CD4-positive, alpha-beta T cell treated with Interleukin-4 for 4 hours (primary cell): ENCODE measurements around the gene CUL3.

ENCODE experiments used
- DNase-seq: peaks from one replicate; pipeline ENCODE4 v3.0.0-alpha.2; 2020

The CUL3 gene

DNA sequence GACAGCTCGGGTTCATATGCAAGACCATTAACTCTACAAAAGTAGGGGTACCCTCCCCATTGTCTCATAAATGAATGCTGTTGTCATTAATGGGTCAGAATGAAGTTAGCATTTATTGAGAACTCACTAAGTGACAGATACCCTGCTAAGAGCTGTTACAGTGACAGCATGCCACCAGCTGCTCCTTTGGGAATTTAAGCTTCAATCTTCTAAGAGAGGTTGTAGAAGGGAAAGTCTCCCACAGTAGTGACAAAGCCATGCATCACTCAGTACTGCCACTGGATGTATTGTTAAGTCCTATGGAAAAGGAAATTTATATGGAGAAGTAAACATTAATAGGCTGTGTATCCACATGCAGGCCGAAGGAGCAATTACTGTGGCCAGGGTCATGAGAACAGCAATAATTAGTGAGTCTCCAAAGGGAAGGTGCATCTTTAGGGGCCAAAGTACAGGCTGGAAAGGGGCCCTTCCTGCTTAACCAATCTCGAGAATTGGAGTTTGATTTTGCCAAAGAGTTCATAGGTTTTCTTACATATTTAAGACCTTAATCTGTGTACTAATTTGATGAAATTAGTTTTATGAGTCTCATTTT lies 118.8 kb downstream of the CUL3 start:
- DNase-seq, result no peak

DNA sequence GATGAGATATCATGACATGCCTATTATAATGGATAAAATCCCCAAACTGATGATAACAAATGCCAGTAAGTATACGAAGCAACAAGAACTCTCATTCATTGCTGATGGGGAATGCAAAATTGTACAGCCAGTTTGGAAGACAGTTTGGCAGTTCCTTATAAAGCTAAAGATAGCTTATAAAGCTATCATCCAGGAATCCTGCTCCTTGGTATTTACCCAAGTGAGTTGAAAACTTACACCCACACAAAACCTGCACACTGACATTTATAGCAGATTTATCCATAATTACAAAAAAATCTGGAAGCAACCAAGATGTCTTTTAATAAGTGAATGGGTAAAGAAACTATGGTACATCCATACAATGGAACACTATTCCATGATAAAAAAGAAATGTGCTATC lies 123.8 kb downstream of the CUL3 start:
- DNase-seq, result no peak

DNA sequence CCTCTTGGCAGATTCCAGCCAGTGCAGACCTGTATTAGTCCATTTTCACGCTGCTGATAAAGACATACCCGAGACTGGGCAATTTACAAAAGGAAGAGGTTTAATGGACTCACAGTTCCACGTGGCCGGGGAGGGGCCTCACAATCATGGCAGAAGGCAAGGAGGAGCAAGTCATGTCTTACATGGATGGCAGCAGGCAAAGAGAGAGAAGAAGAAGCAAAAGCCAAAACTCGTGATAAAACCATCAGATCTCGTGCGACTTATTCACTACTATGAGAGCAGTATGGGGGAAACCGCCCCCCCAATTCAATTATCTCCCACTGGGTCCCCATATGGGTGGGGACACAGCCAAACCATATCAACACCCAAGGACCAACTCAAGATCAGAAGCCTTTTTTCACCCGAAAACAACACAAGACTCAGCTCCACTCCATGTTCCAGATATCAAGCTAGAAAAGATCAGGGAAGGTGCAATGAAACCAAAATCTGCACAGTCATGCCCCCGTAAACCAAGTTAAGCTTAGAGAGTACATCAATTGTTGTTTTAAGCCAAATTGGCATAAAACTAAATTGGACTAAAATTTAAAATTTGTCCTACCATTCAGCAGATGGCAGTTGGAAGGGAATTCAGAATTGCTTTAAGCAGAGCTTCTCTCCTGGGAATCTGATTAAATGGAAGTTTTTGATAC lies 127.6 kb downstream of the CUL3 start:
- DNase-seq, result no peak

DNA sequence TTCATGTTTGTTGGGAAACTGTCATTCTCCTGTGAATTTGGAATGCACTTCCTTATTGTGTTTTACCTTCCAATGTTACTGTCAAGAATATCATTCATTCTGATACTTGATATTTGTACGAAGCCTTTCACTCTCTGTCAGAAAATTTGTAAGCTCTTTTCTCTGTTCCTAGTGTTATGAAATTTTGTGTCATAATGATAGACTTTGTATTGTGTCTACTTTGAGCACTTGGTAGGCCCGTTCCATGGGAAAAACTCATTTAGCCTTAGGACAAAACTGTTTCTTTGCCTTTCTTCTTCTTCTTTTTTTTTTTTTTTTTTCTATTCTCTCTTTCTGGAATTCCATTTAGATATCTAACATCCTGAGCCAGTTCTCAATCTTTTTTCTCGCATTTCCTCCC lies 131.3 kb downstream of the CUL3 start:
- DNase-seq, result no peak

DNA sequence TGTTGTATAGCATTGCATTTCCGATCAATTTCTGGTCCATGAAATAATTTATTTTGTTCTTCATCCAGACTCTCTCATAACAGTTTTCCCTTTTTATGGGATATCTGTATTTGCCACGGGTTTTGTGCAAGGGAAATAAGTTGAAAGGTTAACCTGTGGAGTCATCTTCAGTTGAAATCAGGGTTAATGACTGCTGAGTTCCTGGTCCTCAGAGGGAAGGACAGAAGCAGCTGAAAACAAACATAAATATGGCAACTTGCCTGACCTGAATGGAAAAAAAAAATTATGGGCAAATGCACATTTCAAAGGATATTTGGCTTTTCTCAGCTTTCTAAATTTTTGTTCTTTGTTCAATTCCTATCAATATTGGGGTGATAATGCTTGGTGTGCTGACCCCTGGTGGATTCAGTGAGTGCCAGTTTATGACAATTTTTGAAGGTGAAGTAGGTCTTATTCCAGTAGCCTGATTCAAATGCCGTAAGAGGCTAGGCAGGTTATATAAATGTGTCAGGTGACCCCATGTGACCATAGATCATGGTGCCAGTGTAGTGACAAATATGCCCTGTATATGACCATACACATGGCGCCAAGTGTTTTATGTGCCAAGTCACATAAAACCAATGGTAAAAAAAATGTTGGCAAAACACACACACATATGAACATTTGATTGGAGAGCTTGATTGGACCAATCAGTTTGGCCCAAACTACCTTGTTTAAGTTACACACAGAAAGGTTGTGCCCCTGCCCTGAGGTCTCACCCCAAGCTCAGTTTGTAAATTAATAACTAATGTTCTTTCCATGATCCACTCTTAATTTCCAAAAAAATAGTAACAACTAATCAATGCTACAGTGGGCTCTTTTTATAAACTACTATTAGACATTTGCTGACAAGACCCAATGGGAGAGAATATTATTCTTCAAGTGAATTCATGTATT lies 135.7 kb downstream of the CUL3 start:
- no peak for DNase-seq

DNA sequence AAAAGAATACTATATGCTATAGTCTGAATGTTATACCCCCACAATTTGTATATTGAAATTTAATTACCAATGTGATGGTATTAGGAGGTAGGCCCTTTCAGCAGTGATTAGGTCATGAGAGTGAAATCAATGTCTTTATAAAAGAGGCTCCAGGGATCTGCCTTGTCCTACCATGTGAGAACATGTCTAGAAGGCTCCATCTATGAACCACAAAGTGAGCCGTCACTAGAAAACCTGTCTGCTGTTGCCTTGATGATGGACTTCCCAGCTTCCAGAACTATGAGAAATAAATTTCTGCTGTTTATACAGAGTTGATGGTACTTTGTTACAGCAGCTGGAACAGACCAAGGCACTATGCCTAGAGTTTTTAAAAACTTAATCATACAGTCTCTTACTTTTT lies 136.9 kb downstream of the CUL3 start:
- DNase-seq, result no peak

DNA sequence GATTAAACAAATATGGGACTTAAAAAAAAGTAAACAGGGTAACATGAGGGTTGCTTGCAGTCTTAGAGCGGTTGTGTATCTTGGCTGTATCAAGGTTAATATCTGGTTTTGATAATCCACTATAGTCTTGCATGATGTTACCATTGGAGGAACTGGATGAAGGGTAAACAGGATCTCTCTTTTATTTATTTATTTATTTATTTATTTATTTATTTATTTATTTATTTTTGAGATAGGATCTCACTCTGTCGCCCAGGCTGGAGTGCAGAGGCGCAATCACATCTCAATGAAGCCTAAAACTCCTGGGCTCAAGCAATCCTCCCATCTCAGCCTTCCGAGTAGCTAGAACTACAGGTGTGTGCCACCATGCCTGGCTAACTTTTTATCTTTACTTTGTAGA lies 140.4 kb downstream of the CUL3 start:
- no peak for DNase-seq

DNA sequence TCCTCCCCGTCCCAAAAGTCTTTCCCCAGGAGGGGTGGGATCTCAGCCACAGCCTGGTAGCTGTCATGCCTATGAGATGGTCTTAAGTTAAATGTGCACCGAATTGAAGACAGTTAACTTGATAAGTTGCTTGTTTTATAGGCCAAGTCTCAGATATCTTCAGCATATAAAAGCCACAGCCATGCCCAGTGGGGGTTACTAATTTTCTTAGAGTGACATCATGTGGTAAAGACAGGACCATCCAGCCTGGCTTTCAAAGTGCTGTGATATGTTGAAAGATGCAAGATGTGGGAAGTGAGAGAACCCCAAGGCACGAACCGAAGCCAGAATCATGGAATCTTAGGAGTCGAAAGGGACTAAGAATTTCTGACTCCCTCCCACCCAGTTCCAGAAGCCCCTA lies 141.1 kb downstream of the CUL3 start:
- no peak for DNase-seq

DNA sequence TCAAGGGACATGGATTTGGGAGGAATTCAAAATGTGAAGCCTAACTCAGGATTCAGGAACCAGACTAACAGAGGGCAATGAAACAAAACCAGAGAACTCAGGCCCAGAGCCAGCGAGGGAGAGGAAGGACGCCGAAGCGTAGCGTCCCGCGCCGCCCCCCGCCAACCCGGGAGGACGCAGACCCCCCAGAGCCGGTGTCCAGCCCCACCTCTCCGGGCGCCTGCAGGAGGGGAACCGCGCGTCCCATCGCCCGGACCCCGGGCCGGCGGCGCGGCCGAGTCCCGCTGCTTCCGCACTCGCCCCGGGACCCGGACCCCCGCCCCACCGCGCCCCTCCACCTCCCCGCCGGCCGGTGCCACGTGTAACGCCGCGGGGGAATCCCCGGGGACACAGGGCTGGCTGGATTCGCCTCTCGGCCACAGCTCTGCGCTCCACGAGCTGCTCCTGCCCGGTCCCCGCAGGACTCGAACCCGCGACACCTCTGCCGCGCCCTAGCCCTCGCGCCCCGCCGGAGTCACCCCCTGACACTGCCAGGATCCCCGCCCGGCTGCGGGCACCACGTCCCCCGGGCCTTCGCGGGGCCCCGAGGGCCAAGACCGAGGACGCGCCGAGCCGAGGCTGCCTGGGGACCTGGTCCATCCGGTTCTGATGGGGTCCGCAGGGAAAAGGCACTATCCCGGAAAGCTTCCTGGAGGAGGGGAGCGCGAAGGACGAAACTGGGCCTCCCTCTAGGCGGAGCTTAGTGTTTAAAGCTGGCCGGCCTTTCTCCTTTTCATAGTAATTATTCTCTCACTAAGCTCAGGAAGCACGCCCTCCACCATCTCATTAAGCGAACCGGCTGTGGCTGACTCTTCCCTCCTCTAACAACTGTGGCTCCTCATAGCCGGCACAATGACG lies 142.8 kb downstream of the CUL3 start:
- no peak for DNase-seq

DNA sequence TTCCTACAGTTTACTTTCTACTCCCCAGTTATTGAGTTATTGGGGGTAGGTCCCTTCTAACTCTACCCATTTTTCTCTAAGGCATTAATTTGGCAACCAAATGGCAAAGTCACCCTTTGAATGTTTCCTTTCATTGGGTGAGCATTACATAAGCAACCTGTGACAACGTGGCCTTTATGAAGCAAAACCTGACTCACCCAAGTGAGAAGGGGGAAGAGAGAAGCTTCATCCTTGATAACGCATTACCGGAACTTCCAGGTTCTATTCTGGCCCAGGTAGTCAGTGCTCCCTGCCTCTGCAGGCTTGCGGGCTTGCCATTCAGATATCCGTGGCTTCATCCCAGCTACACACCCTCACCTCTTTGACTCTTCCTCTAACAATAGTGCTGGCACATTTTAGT lies 144.2 kb downstream of the CUL3 start:
- DNase-seq, result no peak

DNA sequence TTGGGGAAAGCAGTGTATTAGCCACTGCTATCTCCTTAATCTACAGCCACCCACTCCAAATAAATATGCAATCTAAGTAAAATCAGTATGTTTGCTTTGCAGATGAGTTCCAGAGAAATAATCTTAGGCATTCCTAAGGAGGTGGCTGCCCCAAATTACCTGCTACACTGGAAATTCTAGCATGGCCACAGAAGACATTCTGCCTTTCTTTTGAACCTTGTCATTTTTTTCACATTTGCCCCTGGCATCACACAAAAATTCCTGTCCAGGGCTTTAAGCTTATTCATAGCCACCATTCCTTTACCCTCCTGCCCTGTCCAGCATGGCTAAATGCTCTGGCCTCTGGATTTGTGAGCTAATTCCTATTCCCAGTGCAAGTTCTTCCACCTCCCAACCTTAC lies 146.4 kb downstream of the CUL3 start:
- DNase-seq, result no peak

DNA sequence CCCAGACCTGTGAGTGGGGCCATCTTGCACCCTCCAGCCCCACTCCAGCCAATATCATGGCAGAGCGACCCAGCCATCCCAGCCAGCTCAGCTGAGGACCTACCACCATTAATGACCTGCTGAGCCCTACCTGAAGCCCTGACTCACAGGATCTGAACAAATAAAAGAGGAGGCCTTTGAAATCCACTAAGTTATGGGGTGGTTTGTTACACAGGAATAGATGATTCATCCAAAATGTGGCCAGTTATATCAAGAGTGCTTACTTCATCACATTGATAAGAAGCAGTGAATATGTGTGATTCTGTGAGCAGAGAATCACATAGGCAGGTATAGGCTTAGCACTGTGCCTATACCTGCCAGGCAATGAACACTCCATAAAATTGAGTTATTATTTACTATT lies 148.5 kb downstream of the CUL3 start:
- no peak for DNase-seq

DNA sequence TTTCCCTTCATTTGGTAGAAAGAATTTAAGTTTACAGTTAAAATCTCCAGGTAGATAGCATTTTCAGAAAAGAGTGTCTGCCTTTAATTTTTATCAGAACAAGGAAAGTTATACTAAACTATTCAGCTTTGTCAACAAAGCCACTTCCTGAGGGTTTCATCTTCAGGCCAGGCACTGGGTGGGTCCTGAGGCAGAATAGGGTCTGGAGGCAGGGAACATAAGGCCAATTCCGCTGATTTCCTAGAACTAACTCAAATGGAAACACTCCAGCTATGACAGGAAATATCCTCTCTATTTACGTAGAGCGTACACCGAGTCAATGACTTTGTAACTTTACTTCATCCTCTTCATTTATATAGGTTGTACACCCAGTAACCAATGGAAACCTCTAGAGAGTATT lies 150.5 kb downstream of the CUL3 start:
- DNase-seq, result no peak

DNA sequence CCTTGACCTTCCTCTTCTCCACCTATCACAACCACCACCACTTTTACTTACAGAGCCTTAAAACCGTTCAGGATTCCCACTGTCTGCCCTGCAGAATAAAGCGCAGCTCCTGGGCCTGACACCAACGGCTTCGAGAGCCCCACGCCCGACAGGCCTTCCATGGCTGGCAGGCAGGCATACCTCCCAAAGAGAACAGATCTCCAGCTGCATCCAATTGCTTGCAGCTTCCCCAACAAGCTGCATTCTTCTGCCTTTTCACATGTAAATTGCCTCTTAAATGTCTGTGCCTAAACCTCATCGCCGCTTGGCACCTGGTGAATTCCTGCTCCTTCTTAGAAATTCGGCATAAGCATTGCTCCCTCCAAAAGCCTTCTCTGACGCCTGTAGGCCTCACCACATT lies 151.7 kb downstream of the CUL3 start:
- no peak for DNase-seq

DNA sequence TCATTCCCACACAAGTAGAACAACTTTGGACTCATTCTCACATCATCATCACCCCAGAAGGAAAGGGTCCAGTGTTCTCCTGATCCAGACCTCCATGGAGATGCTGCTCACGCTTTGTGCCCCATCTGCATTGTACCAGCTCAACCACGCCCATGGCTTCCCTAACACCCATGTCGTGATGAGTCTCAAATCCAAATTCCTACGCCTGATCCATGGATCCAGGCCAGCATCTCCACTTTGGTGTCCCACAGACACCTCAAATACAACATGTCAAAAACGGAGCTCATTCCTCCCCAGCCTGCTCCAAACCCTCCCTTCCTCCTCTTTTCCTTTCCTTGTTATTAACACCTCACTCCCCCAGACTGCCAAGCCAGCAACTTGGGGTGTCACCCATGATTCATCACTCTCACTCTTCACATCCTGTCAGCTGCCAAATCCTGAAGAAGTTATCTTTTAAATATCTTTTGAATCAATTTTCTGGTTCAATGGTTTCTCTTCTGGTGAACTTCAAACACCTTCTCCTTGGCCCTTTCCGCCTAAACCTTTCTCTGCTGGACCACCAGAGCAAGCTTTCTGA lies 153.1 kb downstream of the CUL3 start:
- no peak for DNase-seq

DNA sequence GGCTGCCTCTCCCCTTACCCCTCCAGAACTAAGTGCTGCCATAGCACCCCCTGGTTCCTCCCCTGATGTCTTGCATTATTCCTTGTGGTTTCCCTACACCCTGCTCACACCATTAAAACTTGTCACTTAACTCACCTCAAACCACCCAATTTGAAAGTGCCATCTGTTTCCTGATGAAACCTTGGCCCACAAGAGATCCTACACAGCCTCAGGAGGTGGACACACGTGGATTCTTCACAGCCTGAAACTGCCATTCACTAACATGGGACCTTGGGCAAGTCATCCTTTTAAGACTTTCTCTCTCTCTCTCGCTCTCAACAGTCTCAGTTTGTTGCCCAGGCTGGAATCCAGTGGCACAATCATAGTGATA lies 155.7 kb downstream of the CUL3 start:
- no peak for DNase-seq

DNA sequence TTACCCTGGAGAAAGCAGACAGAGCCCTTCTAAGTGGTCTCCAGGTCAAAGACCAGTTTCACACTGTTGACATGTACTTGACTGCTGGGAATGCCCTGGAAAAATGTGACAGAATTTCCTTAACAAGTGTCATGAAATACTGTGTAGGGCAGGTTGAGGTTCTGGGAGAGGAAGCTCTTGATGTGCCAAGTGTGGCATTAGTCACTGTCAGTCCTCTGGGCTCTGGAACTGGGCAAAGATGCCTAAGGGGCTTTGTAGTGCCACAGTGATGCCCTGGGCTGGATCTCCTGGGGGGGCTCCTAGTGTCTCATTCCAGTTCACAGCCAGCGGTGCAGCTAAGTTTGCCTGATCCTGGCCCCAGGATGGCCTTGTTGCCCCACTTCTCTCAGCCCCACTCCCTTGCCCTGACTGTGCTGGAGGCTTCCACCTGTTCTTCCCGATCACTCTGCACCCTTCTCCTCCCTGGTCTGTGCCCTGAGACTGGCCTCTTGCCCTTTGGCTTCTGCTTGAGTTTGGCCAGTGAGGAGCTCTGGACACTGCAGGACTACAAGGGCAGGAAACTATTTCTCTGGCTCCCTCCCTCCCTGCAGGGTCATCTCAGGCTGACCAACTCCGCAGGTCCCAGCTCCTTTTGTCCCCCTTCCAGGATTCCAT lies 156.2 kb downstream of the CUL3 start:
- DNase-seq, result no peak

DNA sequence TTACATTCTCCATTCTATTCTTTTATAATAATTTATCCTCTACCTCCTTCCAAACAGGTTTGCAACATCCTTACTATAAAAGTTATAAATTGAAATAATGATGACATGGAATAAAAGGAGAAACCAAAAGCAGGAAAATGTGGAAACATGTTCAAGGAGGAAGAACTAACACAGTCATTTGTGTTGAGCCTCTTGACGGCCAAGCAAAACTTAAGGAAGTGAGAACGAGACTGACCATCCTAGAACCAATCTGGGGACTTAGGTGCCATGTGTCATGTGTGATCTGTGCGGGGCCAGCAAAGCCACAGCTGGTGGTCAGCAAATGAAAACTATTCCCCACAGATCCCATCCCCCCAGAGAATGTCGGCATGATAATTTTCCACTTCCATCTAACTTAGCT lies 157.7 kb downstream of the CUL3 start:
- no peak for DNase-seq

DNA sequence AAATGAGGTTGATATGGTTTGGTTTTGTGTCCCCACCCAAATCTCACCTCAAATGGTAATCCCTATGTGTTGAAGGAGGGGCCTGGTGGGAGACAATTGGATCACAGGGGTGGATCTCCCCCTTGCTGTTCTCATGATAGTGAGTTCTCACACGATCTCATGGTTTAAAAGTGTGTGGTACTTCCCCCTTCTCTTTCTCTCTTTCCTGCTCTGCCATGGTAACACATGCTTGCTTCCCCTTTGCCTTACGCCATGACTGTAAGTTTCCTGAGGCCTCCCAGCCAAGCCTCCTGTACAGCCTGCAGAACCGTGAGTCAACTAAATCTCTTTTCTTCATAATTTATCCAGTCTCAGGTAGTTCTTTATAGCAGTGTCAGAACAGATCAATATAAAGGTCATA lies 158.5 kb downstream of the CUL3 start:
- no peak for DNase-seq

DNA sequence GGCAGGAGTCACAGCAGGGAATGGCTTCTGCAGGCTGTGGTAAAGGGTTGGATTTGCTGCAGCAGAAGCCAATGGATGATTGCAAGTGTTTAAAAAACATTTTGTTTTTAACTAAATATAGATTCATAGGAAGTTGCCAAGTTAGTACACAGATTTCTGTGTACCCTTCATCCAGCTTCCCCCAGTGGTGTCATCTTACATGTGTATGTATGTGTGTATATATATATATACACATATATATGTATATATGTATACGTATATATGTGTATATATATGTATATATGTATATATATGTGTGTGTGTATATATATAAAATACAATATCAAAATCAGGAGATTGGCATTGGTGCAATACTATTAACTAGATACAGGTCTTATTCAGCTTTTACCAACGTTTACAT lies 164.1 kb downstream of the CUL3 start:
- DNase-seq, result no peak
